ENCODE results near the gene GPATCH11. TPM values are rescaled to one million over a fixed set of nuclear protein-coding genes. Genes with fewer than 3 reads are reported as not detected.

Gene GPATCH11
- total RNA-seq, 1 donor: 7.2 TPM

GRCh38 chr2:37091873-37092272 is 7.6 kb downstream of the GPATCH11 start:
- no peak overlapping the region for H3K4me3 ChIP-seq (ENCODE audit: low read length)

GRCh38 chr2:37096568-37096967 is 12.2 kb downstream of the GPATCH11 start:
- H3K4me3 ChIP-seq (ENCODE audit: low read length): no peak overlapping the region
- H3K9me3 ChIP-seq (ENCODE audit: low read depth, low read length): no peaks in the 10 kb centered on the region
- H3K27me3 ChIP-seq (ENCODE audit: insufficient read depth, low read length): no peaks in the 10 kb centered on the region
- H3K4me1 ChIP-seq (ENCODE audit: insufficient read depth, low read length): peaks cover 5% of the 10 kb centered on the region

More at GRCh38 chr2:37091873-37092272, 7.6 kb downstream of the GPATCH11 start:
- peaks cover 19% of the 10 kb centered on the region for H3K4me1 ChIP-seq (ENCODE audit: insufficient read depth, low read length)
- no peaks in the 10 kb centered on the region for H3K27me3 ChIP-seq (ENCODE audit: insufficient read depth, low read length)
- no peaks in the 10 kb centered on the region for H3K9me3 ChIP-seq (ENCODE audit: low read depth, low read length)

DNA sequence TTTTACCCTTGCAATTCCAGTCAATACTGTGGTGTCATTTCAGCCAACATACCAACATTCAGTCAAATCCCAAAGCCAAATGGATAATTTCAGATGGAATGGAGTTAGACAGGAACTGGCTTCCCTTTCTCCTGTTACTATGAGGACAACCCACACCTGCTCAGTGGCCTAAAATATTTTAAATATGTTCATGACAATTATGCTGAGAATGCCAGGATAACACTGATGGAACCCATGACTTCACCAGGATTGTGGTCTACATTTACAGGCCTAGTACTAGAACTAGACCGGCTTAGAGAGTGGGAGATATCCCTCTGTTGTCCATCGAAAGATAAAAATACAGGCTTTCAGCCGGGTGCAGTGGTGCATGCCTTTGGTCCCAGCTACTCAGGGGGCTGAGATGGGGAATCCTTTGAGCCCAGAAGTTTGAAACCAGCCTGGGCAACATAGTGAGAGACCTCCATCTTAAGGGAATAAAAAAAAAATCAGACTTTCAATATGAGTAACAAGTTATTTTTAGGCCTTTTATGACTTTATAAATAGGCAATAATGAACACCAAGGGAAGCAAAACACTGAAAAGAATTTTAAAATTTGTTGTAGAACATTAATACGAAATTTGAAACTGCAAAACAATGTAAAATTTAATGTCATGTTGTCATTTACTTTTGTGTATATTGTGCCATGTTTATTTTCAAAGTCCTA is 14.2 kb downstream of the GPATCH11 start:
- Histone ChIP-seq H3K9me3 (ENCODE audit: low read depth, low read length) (no peaks in the 10 kb centered on the region), H3K4me3 (ENCODE audit: low read length) (no peak overlapping the region), H3K27me3 (ENCODE audit: insufficient read depth, low read length) (no peaks in the 10 kb centered on the region), H3K4me1 (ENCODE audit: insufficient read depth, low read length) (no peaks in the 10 kb centered on the region)

GRCh38 chr2:37100054-37100453 is 15.7 kb downstream of the GPATCH11 start:
- H3K27me3 ChIP-seq (ENCODE audit: insufficient read depth, low read length): no peaks in the 10 kb centered on the region
- no peaks in the 10 kb centered on the region for H3K4me1 ChIP-seq (ENCODE audit: insufficient read depth, low read length)
- H3K4me3 ChIP-seq (ENCODE audit: low read length): no peak overlapping the region
- H3K9me3 ChIP-seq (ENCODE audit: low read depth, low read length): no peaks in the 10 kb centered on the region

GRCh38 chr2:37102588-37102987 is 18.3 kb downstream of the GPATCH11 start:
- Histone ChIP-seq H3K27me3 (ENCODE audit: insufficient read depth, low read length) (no peaks in the 10 kb centered on the region), H3K4me3 (ENCODE audit: low read length) (no peak overlapping the region)

GRCh38 chr2:37104178-37104577 is 19.9 kb downstream of the GPATCH11 start:
- H3K4me3 ChIP-seq (ENCODE audit: low read length): no peak overlapping the region
- H3K4me1 ChIP-seq (ENCODE audit: insufficient read depth, low read length): no peaks in the 10 kb centered on the region
- no peaks in the 10 kb centered on the region for H3K9me3 ChIP-seq (ENCODE audit: low read depth, low read length)

More at GRCh38 chr2:37102588-37102987, 18.3 kb downstream of the GPATCH11 start:
- no peaks in the 10 kb centered on the region for H3K9me3 ChIP-seq (ENCODE audit: low read depth, low read length)
- no peaks in the 10 kb centered on the region for H3K4me1 ChIP-seq (ENCODE audit: insufficient read depth, low read length)

DNA sequence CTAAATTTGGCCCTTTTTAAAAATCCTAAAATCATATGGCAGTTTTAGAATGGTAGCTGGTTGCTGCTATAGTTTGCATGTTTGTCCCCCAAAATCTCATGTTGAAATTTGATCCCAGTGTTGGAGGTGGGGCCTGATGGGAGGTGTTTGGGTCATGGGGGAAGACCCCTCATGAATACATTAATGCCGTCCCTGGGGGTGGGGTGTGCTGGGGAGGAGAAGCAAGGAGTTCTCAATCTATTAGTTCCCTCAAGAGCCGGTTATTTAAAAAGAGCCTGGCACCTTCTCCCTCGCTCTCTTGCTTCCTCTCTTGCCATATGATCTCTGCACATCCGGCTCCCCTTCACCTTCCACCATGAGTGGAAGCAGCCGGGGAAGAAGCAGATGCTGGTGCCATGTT is 20.8 kb downstream of the GPATCH11 start:
- H3K4me3 ChIP-seq (ENCODE audit: low read length): no peak overlapping the region
- no peaks in the 10 kb centered on the region for H3K4me1 ChIP-seq (ENCODE audit: insufficient read depth, low read length)
- no peaks in the 10 kb centered on the region for H3K27me3 ChIP-seq (ENCODE audit: insufficient read depth, low read length)
- H3K9me3 ChIP-seq (ENCODE audit: low read depth, low read length): no peaks in the 10 kb centered on the region

More at GRCh38 chr2:37104178-37104577, 19.9 kb downstream of the GPATCH11 start:
- H3K27me3 ChIP-seq (ENCODE audit: insufficient read depth, low read length): no peaks in the 10 kb centered on the region

GRCh38 chr2:37109523-37109922 is 25.2 kb downstream of the GPATCH11 start:
- Histone ChIP-seq H3K27me3 (ENCODE audit: insufficient read depth, low read length) (no peaks in the 10 kb centered on the region), H3K4me3 (ENCODE audit: low read length) (no peak overlapping the region), H3K4me1 (ENCODE audit: insufficient read depth, low read length) (no peaks in the 10 kb centered on the region), H3K9me3 (ENCODE audit: low read depth, low read length) (no peaks in the 10 kb centered on the region)

DNA sequence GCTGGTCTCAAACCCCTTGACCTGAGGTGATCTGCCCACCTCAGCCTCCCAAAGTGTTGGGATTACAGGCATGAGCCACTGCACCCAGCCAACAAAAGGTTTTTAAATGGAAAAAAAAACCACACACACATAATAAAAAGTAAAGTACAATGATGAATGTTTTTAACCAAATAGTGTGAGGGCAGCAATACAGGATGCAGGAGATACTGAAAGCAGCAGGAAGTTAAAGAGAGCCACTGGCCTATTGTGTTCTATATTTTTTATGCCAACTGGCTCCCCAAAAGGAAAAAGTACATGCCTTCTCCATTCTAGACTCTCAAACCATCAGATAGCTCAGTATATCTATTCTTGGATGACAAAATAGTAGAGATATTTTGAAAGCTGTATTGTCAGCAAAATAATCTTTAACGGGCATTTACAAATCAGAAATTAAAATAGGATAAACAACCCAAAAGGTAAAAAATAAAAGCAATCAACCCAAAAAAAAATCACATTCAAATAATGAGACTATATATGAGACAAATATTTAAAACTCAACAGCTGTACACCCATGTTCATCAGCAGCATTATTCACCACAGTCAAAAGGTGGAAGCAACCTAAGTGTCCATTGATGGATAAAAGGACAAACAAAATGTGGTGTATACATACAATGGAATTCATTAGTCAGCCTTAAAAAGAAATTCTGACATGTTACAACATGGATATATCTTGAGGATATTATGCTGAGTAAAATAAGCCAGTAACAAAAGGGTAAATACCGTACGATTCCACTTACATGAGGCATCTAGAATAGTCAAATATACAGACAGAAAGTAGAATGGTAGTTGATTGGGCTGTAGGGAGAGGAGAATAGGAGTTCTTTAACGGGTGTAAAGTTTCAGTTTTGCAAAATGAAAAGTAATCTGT is 26.2 kb downstream of the GPATCH11 start:
- no peaks in the 10 kb centered on the region for H3K4me1 ChIP-seq (ENCODE audit: insufficient read depth, low read length)
- no peak overlapping the region for H3K4me3 ChIP-seq (ENCODE audit: low read length)
- H3K9me3 ChIP-seq (ENCODE audit: low read depth, low read length): no peaks in the 10 kb centered on the region
- H3K27me3 ChIP-seq (ENCODE audit: insufficient read depth, low read length): no peaks in the 10 kb centered on the region

DNA sequence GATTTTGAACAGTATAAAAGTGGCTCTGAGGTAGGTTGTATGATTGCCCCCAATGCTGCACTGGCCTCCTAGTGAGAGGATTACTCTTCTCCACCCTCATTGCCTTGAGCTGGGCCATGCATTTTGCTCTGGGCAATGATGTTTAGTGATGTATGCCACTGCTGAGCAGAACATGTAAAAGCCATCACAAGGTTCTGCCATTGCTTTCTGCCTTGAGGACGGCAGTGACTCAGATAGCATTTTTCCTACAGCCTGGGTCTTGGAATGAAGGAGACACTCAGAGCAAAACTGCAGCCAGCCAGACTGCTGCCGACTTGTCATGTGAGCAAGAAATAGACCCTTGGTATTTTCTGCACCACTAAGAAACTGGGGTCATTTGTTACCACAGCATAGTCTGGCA is 27.6 kb downstream of the GPATCH11 start:
- Histone ChIP-seq H3K4me3 (ENCODE audit: low read length) (no peak overlapping the region), H3K9me3 (ENCODE audit: low read depth, low read length) (no peaks in the 10 kb centered on the region), H3K4me1 (ENCODE audit: insufficient read depth, low read length) (no peaks in the 10 kb centered on the region)

DNA sequence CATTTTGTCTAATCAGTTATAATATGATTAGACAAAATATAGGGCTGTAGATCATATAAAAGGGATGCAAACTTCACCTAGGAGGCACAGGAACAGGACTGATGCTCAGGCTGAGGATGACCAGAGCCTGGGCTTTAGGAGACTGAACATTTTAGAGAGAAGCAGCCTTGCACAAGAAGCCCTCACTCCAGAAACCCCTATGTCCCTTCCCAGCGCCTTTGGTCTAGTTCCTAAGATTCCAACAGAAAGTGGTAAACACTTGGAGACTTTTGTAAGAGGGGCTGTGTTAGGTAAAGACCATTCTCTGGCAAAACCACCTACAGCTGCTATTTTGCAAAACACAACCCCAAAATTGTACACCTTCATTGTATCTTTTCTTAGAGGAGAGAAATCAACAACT is 33.2 kb downstream of the GPATCH11 start:
- no peak overlapping the region for H3K4me3 ChIP-seq (ENCODE audit: low read length)
- H3K27me3 ChIP-seq (ENCODE audit: insufficient read depth, low read length): no peaks in the 10 kb centered on the region
- no peaks in the 10 kb centered on the region for H3K4me1 ChIP-seq (ENCODE audit: insufficient read depth, low read length)
- H3K9me3 ChIP-seq (ENCODE audit: low read depth, low read length): no peaks in the 10 kb centered on the region

More for the DNA sequence above, 27.6 kb downstream of the GPATCH11 start:
- H3K27me3 ChIP-seq (ENCODE audit: insufficient read depth, low read length): no peaks in the 10 kb centered on the region

DNA sequence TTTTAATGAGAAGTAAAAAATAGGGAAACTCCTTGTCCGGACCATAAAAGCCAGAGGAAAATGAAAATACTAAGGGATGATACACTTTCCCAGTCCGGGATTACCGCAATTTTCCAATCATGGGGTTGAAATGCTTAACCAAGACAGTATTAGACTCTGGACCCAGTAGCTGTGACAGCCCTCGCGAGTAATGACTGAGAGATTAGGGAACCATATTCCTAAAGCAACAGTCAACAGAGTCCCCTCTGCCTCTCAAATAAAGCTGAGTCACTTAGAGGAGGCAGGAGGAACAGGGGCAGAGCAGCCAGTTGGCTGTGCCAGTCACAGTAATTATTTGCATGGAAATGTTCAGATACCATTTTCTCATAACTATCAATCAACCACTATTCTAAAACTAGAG is 34.8 kb downstream of the GPATCH11 start:
- H3K9me3 ChIP-seq (ENCODE audit: low read depth, low read length): no peaks in the 10 kb centered on the region
- H3K4me3 ChIP-seq (ENCODE audit: low read length): no peak overlapping the region
- H3K27me3 ChIP-seq (ENCODE audit: insufficient read depth, low read length): no peaks in the 10 kb centered on the region
- H3K4me1 ChIP-seq (ENCODE audit: insufficient read depth, low read length): no peaks in the 10 kb centered on the region

DNA sequence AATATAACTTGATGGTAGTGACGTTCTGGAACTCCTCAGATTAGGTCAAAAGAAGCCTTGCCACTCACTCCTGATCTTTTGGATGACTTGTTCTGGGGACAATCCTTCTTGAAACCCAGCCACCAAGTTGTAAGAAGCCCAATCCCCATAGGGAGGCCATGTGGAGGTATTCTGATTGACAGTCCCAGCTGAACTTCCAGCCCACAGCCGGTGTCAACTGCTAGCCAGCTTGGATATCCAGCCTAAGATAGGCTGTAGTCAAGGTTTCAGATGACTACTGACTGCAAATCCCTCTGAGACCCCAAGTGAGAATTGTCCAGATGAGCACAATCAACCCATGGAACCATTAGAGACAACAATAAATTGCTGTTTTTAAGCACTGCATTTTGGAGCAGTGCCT is 41.1 kb downstream of the GPATCH11 start:
- Histone ChIP-seq H3K9me3 (ENCODE audit: low read depth, low read length) (no peaks in the 10 kb centered on the region), H3K27me3 (ENCODE audit: insufficient read depth, low read length) (no peaks in the 10 kb centered on the region), H3K4me1 (ENCODE audit: insufficient read depth, low read length) (no peaks in the 10 kb centered on the region), H3K4me3 (ENCODE audit: low read length) (no peak overlapping the region)

- Histone ChIP-seq H3K4me1 (ENCODE audit: insufficient read depth, low read length) (no peaks in the 10 kb centered on the region), H3K9me3 (ENCODE audit: low read depth, low read length) (no peaks in the 10 kb centered on the region), H3K27me3 (ENCODE audit: insufficient read depth, low read length) (no peaks in the 10 kb centered on the region), H3K4me3 (ENCODE audit: low read length) (no peak overlapping the region)
Measured at GRCh38 chr2:37132914-37133313, 48.6 kb downstream of the GPATCH11 start.

DNA sequence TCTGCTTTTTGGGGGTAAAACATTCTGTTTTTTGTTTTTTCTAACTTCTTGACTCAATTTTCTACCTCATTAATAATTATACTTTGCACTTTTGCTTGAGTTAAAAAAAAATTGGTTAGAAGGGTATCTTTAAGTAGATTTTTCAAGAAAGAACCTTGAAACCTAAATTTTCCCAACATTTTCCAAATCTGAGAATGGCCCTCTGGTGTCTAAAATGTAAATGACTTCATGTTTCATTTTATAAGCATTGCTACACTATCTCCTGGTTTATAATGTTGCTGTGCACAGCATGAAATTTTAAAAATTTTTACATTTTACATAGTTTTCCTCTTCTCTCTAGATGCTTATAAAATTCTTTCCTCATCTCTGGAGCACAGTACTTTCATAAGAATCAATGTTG is 58.2 kb downstream of the GPATCH11 start:
- H3K4me3 ChIP-seq (ENCODE audit: low read length): no peak overlapping the region
- H3K9me3 ChIP-seq (ENCODE audit: low read depth, low read length): no peaks in the 10 kb centered on the region
- no peaks in the 10 kb centered on the region for H3K4me1 ChIP-seq (ENCODE audit: insufficient read depth, low read length)
- H3K27me3 ChIP-seq (ENCODE audit: insufficient read depth, low read length): no peaks in the 10 kb centered on the region
